A673 (cell line): ENCODE results near the gene NR1H2. TPM values are rescaled to one million over a fixed set of nuclear protein-coding genes. Genes with fewer than 3 reads are reported as not detected.

ENCODE experiments used
- BruUV-seq: library from RNA; stranded (reverse); fragments of 400-500 nt; replicated peaks from 2 replicates; lab custom pipeline; 2021; lab: Mats Ljungman, UMichigan
- CTCF ChIA-PET: fragments of 300-600 bp; sonication (Branson Sonifier 250); formaldehyde crosslinking; loops from one replicate; lab custom pipeline; 2022; ENCODE audit warnings: antibody characterized with exemption; lab: Charles Lee
- POLR2A ChIA-PET: fragments of 300-600 bp; sonication (Branson Sonifier 250); formaldehyde crosslinking; loops from one replicate; lab custom pipeline; 2022; ENCODE audit warnings: antibody characterized with exemption; ENCODE audit not compliant: low non-redundant PET; lab: Charles Lee
- DNase-seq: peaks from one replicate; pipeline ENCODE4 v3.0.0-alpha.2; 2015; ENCODE audit warnings: low spot score
- H3K27ac ChIP-seq: fragments of 200-600 bp; sonication (generic); 2 replicates; pipeline ENCODE4 v1.5.1; 2016; ENCODE audit warnings: mixed run types, low read depth, mild to moderate bottlenecking, mixed read lengths, antibody characterized with exemption, low read length; ENCODE audit not compliant: poor library complexity, severe bottlenecking
- H3K27me3 ChIP-seq: fragments of 200-600 bp; sonication (generic); replicated peaks from 2 replicates; pipeline ENCODE4 v1.6.1; 2017; ENCODE audit warnings: mixed run types, low read depth, mild to moderate bottlenecking, mixed read lengths, antibody characterized with exemption, low read length; ENCODE audit not compliant: insufficient read depth, poor library complexity
- H3K36me3 ChIP-seq: fragments of 200-600 bp; sonication (generic); 2 replicates; pipeline ENCODE4 v1.6.1; 2016; ENCODE audit warnings: mixed run types, mild to moderate bottlenecking, mixed read lengths, antibody characterized with exemption, low read length; ENCODE audit not compliant: insufficient read depth, poor library complexity, severe bottlenecking
- H3K4me1 ChIP-seq: fragments of 200-600 bp; sonication (generic); 2 replicates; pipeline ENCODE4 v1.6.1; 2017; ENCODE audit warnings: mixed run types, mild to moderate bottlenecking, mixed read lengths, antibody characterized with exemption, low read length; ENCODE audit not compliant: insufficient read depth, poor library complexity, severe bottlenecking
- H3K4me3 ChIP-seq: fragments of 200-600 bp; sonication (generic); 2 replicates; pipeline ENCODE4 v1.5.1; 2016; ENCODE audit warnings: low read depth, mixed run types, mild to moderate bottlenecking, mixed read lengths, low read length; ENCODE audit not compliant: poor library complexity, severe bottlenecking
- H3K9me3 ChIP-seq: fragments of 200-600 bp; sonication (generic); 2 replicates; pipeline ENCODE4 v1.6.1; 2016; ENCODE audit warnings: mixed run types, low read depth, mild to moderate bottlenecking, mixed read lengths, antibody characterized with exemption, low read length; ENCODE audit not compliant: poor library complexity, severe bottlenecking
- EZH2 ChIP-seq: fragments of 200-600 bp; sonication (generic); IDR thresholded peaks from 2 replicates; pipeline ENCODE4 v1.6.1; 2017; ENCODE audit warnings: borderline replicate concordance, low read depth, mild to moderate bottlenecking, mixed read lengths, antibody characterized with exemption, low read length; ENCODE audit not compliant: poor library complexity, severe bottlenecking
- intact Hi-C: fragments of 100-400 bp; cut with micrococcal nuclease; formaldehyde crosslinking; loops from one replicate; pipeline ENCODE4 v1.10.0; 2022; ENCODE audit not compliant: unreplicated experiment
- total RNA-seq: library from RNA; stranded (reverse); gene quantifications from 2 replicates; pipeline ENCODE4 v1.2.3, GENCODE V29; 2021
- TF ChIP-seq, protein P1 (sequence below): fragments of 300-800, 200-600 bp; sonication (generic); conservative IDR thresholded peaks from 2 replicates; pipeline ENCODE4 v1.5.1; 2017; ENCODE audit warnings: low read depth, mild to moderate bottlenecking, antibody characterized with exemption, low read length, moderate library complexity, mixed read lengths

Gene NR1H2
- total RNA-seq, 1 experiment from 2014 or later, result 42.7 TPM

DNA sequence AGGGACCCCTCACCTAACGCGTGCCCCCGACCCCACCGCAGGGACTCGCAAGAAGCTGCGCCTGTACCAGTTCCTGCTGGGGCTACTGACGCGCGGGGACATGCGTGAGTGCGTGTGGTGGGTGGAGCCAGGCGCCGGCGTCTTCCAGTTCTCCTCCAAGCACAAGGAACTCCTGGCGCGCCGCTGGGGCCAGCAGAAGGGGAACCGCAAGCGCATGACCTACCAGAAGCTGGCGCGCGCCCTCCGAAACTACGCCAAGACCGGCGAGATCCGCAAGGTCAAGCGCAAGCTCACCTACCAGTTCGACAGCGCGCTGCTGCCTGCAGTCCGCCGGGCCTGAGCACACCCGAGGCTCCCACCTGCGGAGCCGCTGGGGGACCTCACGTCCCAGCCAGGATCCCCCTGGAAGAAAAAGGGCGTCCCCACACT, 51.8 kb downstream of the NR1H2 start:
- H3K4me3 ChIP-seq, result peak overlapping the region; percentile 29
- BruUV-seq, result no TSS peak
- H3K27me3 ChIP-seq, result no peaks in the 10 kb centered on the region
- no peaks in the 10 kb centered on the region for H3K36me3 ChIP-seq
- TF ChIP-seq, protein P1, sequence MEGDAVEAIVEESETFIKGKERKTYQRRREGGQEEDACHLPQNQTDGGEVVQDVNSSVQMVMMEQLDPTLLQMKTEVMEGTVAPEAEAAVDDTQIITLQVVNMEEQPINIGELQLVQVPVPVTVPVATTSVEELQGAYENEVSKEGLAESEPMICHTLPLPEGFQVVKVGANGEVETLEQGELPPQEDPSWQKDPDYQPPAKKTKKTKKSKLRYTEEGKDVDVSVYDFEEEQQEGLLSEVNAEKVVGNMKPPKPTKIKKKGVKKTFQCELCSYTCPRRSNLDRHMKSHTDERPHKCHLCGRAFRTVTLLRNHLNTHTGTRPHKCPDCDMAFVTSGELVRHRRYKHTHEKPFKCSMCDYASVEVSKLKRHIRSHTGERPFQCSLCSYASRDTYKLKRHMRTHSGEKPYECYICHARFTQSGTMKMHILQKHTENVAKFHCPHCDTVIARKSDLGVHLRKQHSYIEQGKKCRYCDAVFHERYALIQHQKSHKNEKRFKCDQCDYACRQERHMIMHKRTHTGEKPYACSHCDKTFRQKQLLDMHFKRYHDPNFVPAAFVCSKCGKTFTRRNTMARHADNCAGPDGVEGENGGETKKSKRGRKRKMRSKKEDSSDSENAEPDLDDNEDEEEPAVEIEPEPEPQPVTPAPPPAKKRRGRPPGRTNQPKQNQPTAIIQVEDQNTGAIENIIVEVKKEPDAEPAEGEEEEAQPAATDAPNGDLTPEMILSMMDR, result no peak
- no peak for TF ChIP-seq EZH2
- POLR2A ChIA-PET, result no interaction called here
- DNase-seq, result peak; percentile 75
- intact Hi-C loops, result no loop called here
- H3K4me1 ChIP-seq, result peaks cover 21% of the 10 kb centered on the region
- H3K27ac ChIP-seq, result peak overlapping the region; percentile 31
- no peaks in the 10 kb centered on the region for H3K9me3 ChIP-seq
- CTCF ChIA-PET, result no interaction called here

GRCh38 chr19:50428772-50429463, 52.7 kb downstream of the NR1H2 start:
- no peak for DNase-seq
- POLR2A ChIA-PET, result interaction anchor here (0.5 kb wide), 1 partner anchor 1142 kb away, joined by 14 read pairs; the partner anchor contains the start of gene ZNF175
- Histone ChIP-seq H3K9me3 (no peaks in the 10 kb centered on the region), H3K36me3 (no peaks in the 10 kb centered on the region), H3K4me3 (no peak overlapping the region), H3K27me3 (no peaks in the 10 kb centered on the region), H3K27ac (no peak overlapping the region), H3K4me1 (peaks cover 21% of the 10 kb centered on the region)
- CTCF ChIA-PET, result no interaction called here
- TF ChIP-seq EZH2, result no peak
- TF ChIP-seq, protein P1, result no peak
- no TSS peak for BruUV-seq
- intact Hi-C loops, result no loop called here

GRCh38 chr19:50430888-50431342, 54.7 kb downstream of the NR1H2 start:
- intact Hi-C loops, result no loop called here
- ChIA-PET POLR2A (no interaction called here), CTCF (no interaction called here)
- Histone ChIP-seq H3K9me3 (no peaks in the 10 kb centered on the region), H3K36me3 (no peaks in the 10 kb centered on the region), H3K4me3 (peak overlapping the region; percentile 53), H3K4me1 (peaks cover 28% of the 10 kb centered on the region), H3K27ac (no peak overlapping the region), H3K27me3 (no peaks in the 10 kb centered on the region)
- no TSS peak for BruUV-seq
- DNase-seq, result no peak
- TF ChIP-seq, protein P1, result no peak
- no peak for TF ChIP-seq EZH2
